ENCODE data around the gene FIP1L1. TPM values are rescaled to one million over a fixed set of nuclear protein-coding genes. Genes with fewer than 3 reads are reported as not detected.

The FIP1L1 gene
- total and polyA plus RNA-seq, 2 of the 4 experiments (the other 2 are of a cell fraction), result 31.1 to 37.5 TPM

DNA sequence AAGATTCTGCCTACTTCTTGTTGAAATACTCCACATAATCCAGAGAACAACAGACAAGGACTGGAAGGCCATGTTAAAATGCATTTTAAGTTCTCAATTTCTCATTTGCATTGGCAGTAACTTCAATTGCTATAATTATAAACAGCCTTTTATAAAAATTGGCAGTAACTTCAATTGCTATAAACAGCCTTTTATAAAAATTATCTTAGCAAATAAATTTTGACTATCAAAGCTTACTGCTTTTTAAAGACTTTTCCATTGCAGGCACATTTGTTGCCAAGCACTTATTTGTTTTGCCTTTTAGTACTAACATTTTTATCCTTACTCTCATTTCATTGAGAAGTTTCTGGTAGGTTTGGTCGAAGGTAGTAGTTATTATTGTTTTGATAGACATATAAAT is 29.4 kb upstream of the FIP1L1 start:
- Histone ChIP-seq H3K79me1 (ENCODE audit: low read depth in 1 of 2, low read length in 2 of 2) (peaks cover 0 to 13% of the 10 kb centered on the region in 2 experiments; a peak in 3 of 4 replicates), H3K9me1 (ENCODE audit: insufficient read depth, low read length) (peaks cover 8% of the 10 kb centered on the region), H2AK9ac (replicated peaks; ENCODE audit: low read depth, low read length, poor library complexity) (no peak overlapping the region), H2AFZ (replicated peaks; ENCODE audit: low read length, poor library complexity) (no peak overlapping the region), H3K56ac (ENCODE audit: extremely low read depth, insufficient read depth, low read length) (no peak overlapping the region), H4K5ac (ENCODE audit: low read depth, low read length) (no peak overlapping the region), H3K9me3 (ENCODE audit: control insufficient read depth, insufficient read depth, low read length) (no peaks in the 10 kb centered on the region), H3K36me3 (ENCODE audit: control insufficient read depth, insufficient read depth, low read length) (peaks cover 4% of the 10 kb centered on the region), H4K8ac (ENCODE audit: low read depth in 2 of 2, low read length in 2 of 2) (no peak overlapping the region), H3K4me1 (ENCODE audit: control insufficient read depth, insufficient read depth, low read length) (peaks cover 6% of the 10 kb centered on the region), H2BK15ac (ENCODE audit: low read depth, low read length) (no peak overlapping the region), H3K14ac (replicated peaks; ENCODE audit: low read depth, low read length) (no peak overlapping the region), H2BK120ac (ENCODE audit: low read depth, low read length) (no peak overlapping the region), H3K9ac (ENCODE audit: low read depth, low read length) (no peak overlapping the region), H2BK5ac (ENCODE audit: low read depth, low read length, poor library complexity, severe bottlenecking) (no peak overlapping the region), H3K18ac (ENCODE audit: low read depth, low read length) (no peak overlapping the region), H4K91ac (ENCODE audit: insufficient read depth, low read depth, low read length) (no peak overlapping the region), H3K4me3 (ENCODE audit: insufficient read depth, low read depth, low read length) (no peak overlapping the region), H2AK5ac (ENCODE audit: low read depth, low read length) (no peak overlapping the region), H3K27me3 (ENCODE audit: control insufficient read depth, insufficient read depth, low read length) (no peaks in the 10 kb centered on the region), H2BK20ac (ENCODE audit: low read depth, low read length) (no peak overlapping the region), H3K4ac (ENCODE audit: low read depth, low read length) (no peak overlapping the region), H3K4me2 (ENCODE audit: low read depth, low read length) (no peak overlapping the region), H4K20me1 (ENCODE audit: insufficient read depth, low read length) (peaks cover 5% of the 10 kb centered on the region; the same call in 1 of the 2 replicates), H3K23ac (ENCODE audit: low read depth, low read length) (no peak overlapping the region), H3K27ac (ENCODE audit: insufficient read depth, low read length) (no peak overlapping the region)
- TF ChIP-seq POLR2A (IDR thresholded peaks at IDR 0.05; ENCODE audit: low read depth, low read length) (no peak), RCOR1 (IDR thresholded peaks at IDR 0.05; ENCODE audit: insufficient replicate concordance, low read length) (no peak), SMC3 (IDR thresholded peaks at IDR 0.05; ENCODE audit: low read depth, low read length) (no peak), FOS (IDR thresholded peaks at IDR 0.05; ENCODE audit: low read depth, low read length) (no peak), RAD21 (IDR thresholded peaks at IDR 0.05; ENCODE audit: low read length) (no peak), NFE2L2 (IDR thresholded peaks at IDR 0.05; ENCODE audit: low read depth, low read length) (no peak)
- TF ChIP-seq, protein P1, sequence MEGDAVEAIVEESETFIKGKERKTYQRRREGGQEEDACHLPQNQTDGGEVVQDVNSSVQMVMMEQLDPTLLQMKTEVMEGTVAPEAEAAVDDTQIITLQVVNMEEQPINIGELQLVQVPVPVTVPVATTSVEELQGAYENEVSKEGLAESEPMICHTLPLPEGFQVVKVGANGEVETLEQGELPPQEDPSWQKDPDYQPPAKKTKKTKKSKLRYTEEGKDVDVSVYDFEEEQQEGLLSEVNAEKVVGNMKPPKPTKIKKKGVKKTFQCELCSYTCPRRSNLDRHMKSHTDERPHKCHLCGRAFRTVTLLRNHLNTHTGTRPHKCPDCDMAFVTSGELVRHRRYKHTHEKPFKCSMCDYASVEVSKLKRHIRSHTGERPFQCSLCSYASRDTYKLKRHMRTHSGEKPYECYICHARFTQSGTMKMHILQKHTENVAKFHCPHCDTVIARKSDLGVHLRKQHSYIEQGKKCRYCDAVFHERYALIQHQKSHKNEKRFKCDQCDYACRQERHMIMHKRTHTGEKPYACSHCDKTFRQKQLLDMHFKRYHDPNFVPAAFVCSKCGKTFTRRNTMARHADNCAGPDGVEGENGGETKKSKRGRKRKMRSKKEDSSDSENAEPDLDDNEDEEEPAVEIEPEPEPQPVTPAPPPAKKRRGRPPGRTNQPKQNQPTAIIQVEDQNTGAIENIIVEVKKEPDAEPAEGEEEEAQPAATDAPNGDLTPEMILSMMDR (conservative IDR thresholded peaks at IDR 0.05; ENCODE audit: low read depth, low read length), result no peak
- ChIA-PET POLR2A (ENCODE audit: unreplicated experiment) (no interaction called here), CTCF (interaction anchor here (0.6 kb wide), 1 partner anchor 637 kb away, joined by 6 read pairs; no protein-coding TSS in a partner anchor)
- no TSS peak for BruUV-seq (replicated peaks)
- dilution Hi-C loops (cut with HindIII; ENCODE audit: low sequenced_read_pairs, unreplicated experiment), result no loop called here
- no peak for DNase-seq
- in situ Hi-C loops (cut with MboI; ENCODE audit: low sequenced_read_pairs), result no loop called here
- intact Hi-C loops (cut with micrococcal nuclease), result no loop called here
- WGBS, 2 experiments (ENCODE audit: extremely low coverage in 2 of 2, insufficient read length in 1 of 2), result no CpG with 5 or more reads among the region's 1 CpG
- ATAC-seq (ENCODE audit: low read depth), result no peak
